Measurements from ENCODE around the gene FTO. TPM values are rescaled to one million over a fixed set of nuclear protein-coding genes. Genes with fewer than 3 reads are reported as not detected.

The FTO gene
- polyA plus RNA-seq, 2 of the 4 experiments (the other 2 are of a cell fraction), result 48.7 to 101 TPM

DNA sequence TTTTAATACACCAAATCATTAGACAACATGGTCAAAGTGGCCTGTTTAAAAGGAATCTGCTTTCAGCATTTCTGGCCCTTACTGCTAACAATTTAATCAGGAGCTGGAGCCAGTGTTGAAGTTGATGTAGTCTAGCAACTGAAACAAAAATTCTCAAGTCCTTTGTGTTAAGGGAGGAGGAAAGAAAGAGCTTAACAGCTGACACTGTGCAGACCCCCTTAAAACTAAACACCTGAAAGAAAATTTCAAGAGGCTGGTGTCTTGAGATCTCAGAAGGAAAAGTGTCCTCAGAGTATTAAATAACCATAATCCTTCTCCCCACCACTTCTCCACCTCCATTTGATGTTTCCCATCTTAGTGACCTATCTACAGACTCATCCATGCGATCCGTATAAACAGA lies 232.1 kb downstream of the FTO start:
- WGBS (ENCODE audit: missing lambda C conversion rate), result 97% methylated on average over 2 of the region's 2 CpGs
- POLR2A ChIA-PET, result no interaction called here
- H3K4me3 ChIP-seq, result no peak overlapping the region
- TF ChIP-seq HEYL (CRISPR knock-in tag; IDR thresholded peaks at IDR 0.05) (no peak), KDM1A (IDR thresholded peaks at IDR 0.05; ENCODE audit: low read depth) (no peak)
- TF ChIP-seq, protein P1, sequence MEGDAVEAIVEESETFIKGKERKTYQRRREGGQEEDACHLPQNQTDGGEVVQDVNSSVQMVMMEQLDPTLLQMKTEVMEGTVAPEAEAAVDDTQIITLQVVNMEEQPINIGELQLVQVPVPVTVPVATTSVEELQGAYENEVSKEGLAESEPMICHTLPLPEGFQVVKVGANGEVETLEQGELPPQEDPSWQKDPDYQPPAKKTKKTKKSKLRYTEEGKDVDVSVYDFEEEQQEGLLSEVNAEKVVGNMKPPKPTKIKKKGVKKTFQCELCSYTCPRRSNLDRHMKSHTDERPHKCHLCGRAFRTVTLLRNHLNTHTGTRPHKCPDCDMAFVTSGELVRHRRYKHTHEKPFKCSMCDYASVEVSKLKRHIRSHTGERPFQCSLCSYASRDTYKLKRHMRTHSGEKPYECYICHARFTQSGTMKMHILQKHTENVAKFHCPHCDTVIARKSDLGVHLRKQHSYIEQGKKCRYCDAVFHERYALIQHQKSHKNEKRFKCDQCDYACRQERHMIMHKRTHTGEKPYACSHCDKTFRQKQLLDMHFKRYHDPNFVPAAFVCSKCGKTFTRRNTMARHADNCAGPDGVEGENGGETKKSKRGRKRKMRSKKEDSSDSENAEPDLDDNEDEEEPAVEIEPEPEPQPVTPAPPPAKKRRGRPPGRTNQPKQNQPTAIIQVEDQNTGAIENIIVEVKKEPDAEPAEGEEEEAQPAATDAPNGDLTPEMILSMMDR (IDR thresholded peaks at IDR 0.05), result no peak
- TF ChIP-seq, protein P2, sequence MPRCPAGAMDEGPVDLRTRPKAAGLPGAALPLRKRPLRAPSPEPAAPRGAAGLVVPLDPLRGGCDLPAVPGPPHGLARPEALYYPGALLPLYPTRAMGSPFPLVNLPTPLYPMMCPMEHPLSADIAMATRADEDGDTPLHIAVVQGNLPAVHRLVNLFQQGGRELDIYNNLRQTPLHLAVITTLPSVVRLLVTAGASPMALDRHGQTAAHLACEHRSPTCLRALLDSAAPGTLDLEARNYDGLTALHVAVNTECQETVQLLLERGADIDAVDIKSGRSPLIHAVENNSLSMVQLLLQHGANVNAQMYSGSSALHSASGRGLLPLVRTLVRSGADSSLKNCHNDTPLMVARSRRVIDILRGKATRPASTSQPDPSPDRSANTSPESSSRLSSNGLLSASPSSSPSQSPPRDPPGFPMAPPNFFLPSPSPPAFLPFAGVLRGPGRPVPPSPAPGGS (IDR thresholded peaks at IDR 0.05), result no peak
- H3K27ac ChIP-seq, result no peak overlapping the region
- DNase-seq (ENCODE audit: low read depth in 1 of 2, low spot score in 1 of 2) (no peak), FAIRE-seq (no peak), ATAC-seq (no peak)
- CTCF ChIA-PET, result no interaction called here
- no peaks in the 10 kb centered on the region for H3K9me3 ChIP-seq
- no peak overlapping the region for H3K4me2 ChIP-seq
- no peaks in the 10 kb centered on the region for H3K4me1 ChIP-seq

DNA sequence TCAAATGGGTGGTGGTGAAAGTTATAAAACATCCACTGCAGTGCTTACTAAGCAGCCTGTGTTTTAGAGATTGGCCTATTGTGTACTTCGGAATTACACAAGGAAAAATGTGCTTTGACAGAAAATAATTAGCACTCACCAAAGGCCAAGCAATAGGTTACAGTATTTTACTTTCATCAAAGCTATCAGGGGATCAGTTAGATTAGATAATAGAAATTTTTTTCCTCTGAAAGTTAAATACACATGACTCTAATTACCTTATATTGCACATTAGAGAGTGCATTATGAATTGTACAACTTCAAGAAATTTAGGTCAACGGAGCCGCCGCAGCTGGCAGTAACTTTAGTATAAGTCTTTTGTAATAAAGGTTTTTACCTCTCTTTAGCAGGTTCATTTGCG lies 232.6 kb downstream of the FTO start:
- POLR2A ChIA-PET, result no interaction called here
- CTCF ChIA-PET, result no interaction called here
- TF ChIP-seq, protein P3, sequence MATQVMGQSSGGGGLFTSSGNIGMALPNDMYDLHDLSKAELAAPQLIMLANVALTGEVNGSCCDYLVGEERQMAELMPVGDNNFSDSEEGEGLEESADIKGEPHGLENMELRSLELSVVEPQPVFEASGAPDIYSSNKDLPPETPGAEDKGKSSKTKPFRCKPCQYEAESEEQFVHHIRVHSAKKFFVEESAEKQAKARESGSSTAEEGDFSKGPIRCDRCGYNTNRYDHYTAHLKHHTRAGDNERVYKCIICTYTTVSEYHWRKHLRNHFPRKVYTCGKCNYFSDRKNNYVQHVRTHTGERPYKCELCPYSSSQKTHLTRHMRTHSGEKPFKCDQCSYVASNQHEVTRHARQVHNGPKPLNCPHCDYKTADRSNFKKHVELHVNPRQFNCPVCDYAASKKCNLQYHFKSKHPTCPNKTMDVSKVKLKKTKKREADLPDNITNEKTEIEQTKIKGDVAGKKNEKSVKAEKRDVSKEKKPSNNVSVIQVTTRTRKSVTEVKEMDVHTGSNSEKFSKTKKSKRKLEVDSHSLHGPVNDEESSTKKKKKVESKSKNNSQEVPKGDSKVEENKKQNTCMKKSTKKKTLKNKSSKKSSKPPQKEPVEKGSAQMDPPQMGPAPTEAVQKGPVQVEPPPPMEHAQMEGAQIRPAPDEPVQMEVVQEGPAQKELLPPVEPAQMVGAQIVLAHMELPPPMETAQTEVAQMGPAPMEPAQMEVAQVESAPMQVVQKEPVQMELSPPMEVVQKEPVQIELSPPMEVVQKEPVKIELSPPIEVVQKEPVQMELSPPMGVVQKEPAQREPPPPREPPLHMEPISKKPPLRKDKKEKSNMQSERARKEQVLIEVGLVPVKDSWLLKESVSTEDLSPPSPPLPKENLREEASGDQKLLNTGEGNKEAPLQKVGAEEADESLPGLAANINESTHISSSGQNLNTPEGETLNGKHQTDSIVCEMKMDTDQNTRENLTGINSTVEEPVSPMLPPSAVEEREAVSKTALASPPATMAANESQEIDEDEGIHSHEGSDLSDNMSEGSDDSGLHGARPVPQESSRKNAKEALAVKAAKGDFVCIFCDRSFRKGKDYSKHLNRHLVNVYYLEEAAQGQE (IDR thresholded peaks at IDR 0.05), result no peak
- TF ChIP-seq POLR2A (IDR thresholded peaks at IDR 0.05; ENCODE audit: low read length), result no peak
- no peak for TF ChIP-seq CBX8 (IDR thresholded peaks at IDR 0.05)
- TF ChIP-seq, protein P4, sequence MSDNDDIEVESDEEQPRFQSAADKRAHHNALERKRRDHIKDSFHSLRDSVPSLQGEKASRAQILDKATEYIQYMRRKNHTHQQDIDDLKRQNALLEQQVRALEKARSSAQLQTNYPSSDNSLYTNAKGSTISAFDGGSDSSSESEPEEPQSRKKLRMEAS (IDR thresholded peaks at IDR 0.05), result no peak
- TF ChIP-seq, protein P1 (IDR thresholded peaks at IDR 0.05), result no peak
- TF ChIP-seq JUN (IDR thresholded peaks at IDR 0.05), result no peak
- TF ChIP-seq, protein P5, sequence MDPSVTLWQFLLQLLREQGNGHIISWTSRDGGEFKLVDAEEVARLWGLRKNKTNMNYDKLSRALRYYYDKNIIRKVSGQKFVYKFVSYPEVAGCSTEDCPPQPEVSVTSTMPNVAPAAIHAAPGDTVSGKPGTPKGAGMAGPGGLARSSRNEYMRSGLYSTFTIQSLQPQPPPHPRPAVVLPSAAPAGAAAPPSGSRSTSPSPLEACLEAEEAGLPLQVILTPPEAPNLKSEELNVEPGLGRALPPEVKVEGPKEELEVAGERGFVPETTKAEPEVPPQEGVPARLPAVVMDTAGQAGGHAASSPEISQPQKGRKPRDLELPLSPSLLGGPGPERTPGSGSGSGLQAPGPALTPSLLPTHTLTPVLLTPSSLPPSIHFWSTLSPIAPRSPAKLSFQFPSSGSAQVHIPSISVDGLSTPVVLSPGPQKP (IDR thresholded peaks at IDR 0.05; ENCODE audit: low read depth, low read length), result no peak
- TF ChIP-seq EHF (CRISPR knock-in tag; IDR thresholded peaks at IDR 0.05), result no peak
- TF ChIP-seq RARB (CRISPR knock-in tag; IDR thresholded peaks at IDR 0.05), result no peak
- TF ChIP-seq EP300 (IDR thresholded peaks at IDR 0.05), result no peak
- no peak for TF ChIP-seq MAZ (IDR thresholded peaks at IDR 0.05; ENCODE audit: borderline replicate concordance, low read depth, low read length)
- no peak for TF ChIP-seq TP53 (CRISPR knock-in tag; IDR thresholded peaks at IDR 0.05)
- TF ChIP-seq, protein P6, sequence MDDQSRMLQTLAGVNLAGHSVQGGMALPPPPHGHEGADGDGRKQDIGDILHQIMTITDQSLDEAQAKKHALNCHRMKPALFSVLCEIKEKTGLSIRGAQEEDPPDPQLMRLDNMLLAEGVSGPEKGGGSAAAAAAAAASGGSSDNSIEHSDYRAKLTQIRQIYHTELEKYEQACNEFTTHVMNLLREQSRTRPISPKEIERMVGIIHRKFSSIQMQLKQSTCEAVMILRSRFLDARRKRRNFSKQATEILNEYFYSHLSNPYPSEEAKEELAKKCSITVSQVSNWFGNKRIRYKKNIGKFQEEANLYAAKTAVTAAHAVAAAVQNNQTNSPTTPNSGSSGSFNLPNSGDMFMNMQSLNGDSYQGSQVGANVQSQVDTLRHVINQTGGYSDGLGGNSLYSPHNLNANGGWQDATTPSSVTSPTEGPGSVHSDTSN (IDR thresholded peaks at IDR 0.05), result no peak
- no peak for TF ChIP-seq HOXB13 (CRISPR knock-in tag; IDR thresholded peaks at IDR 0.05; ENCODE audit: low read depth)
- TF ChIP-seq RAD21 (conservative IDR thresholded peaks at IDR 0.05 in 1 of 2, IDR thresholded peaks at IDR 0.05 in 1 of 2), result no peak
- TF ChIP-seq, protein P7, sequence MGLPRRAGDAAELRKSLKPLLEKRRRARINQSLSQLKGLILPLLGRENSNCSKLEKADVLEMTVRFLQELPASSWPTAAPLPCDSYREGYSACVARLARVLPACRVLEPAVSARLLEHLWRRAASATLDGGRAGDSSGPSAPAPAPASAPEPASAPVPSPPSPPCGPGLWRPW (IDR thresholded peaks at IDR 0.05), result no peak
- no peak for TF ChIP-seq PHF8 (IDR thresholded peaks at IDR 0.05; ENCODE audit: borderline replicate concordance, low read depth)
- TF ChIP-seq, protein P8, sequence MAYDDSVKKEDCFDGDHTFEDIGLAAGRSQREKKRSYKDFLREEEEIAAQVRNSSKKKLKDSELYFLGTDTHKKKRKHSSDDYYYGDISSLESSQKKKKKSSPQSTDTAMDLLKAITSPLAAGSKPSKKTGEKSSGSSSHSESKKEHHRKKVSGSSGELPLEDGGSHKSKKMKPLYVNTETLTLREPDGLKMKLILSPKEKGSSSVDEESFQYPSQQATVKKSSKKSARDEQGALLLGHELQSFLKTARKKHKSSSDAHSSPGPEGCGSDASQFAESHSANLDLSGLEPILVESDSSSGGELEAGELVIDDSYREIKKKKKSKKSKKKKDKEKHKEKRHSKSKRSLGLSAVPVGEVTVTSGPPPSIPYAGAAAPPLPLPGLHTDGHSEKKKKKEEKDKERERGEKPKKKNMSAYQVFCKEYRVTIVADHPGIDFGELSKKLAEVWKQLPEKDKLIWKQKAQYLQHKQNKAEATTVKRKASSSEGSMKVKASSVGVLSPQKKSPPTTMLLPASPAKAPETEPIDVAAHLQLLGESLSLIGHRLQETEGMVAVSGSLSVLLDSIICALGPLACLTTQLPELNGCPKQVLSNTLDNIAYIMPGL (CRISPR knock-in tag; IDR thresholded peaks at IDR 0.05; ENCODE audit: borderline replicate concordance), result no peak
- no peak for ATAC-seq
- WGBS (ENCODE audit: missing lambda C conversion rate), result 96% methylated on average over 5 of the region's 5 CpGs
- no peaks in the 10 kb centered on the region for H3K4me1 ChIP-seq
- H3K27ac ChIP-seq, result no peak overlapping the region
- no peaks in the 10 kb centered on the region for H3K9me3 ChIP-seq
- no peak overlapping the region for H3K4me3 ChIP-seq
- no peak for FAIRE-seq
- no peak for DNase-seq (ENCODE audit: low read depth in 1 of 2, low spot score in 1 of 2)
- H3K4me2 ChIP-seq, result no peak overlapping the region

All from A549 (cell line).